ENCODE measurements around the gene ATL3.

DNA sequence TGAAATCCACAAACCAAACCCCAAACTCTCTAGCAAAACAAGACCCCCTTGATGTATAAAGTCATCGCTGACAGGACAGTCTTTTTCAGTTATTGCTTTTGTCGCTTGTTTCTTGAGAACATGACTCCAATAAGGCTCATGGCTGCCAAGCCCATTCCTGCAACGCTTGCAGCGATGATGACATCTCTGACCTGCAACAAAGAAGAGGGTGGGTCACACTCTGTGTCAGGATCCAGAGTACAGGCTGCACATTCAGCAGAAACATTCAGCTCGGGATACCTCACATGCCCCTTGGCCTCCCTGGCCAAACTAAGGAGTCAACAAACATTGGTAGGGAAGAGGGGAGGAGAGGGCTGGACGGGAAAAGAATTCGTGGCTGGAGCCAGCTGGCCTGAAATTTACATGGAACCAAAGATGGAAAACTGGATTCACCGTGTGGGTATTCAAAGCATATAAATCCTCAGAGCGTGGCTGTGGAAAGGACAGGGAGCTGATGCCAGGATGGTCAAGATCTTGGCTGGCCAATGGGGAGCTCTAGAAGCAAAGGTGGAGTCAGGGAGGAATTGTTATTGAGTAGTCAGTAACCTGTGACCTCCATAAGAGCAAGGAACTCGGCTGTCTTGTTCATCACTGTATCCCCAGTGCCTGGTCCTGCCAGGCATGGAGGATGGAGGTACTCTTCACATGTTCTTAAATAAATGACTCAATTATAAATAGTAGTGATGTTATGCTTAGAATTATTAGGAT, 96.1 kb downstream of the ATL3 start:
- TF ChIP-seq, protein P1, sequence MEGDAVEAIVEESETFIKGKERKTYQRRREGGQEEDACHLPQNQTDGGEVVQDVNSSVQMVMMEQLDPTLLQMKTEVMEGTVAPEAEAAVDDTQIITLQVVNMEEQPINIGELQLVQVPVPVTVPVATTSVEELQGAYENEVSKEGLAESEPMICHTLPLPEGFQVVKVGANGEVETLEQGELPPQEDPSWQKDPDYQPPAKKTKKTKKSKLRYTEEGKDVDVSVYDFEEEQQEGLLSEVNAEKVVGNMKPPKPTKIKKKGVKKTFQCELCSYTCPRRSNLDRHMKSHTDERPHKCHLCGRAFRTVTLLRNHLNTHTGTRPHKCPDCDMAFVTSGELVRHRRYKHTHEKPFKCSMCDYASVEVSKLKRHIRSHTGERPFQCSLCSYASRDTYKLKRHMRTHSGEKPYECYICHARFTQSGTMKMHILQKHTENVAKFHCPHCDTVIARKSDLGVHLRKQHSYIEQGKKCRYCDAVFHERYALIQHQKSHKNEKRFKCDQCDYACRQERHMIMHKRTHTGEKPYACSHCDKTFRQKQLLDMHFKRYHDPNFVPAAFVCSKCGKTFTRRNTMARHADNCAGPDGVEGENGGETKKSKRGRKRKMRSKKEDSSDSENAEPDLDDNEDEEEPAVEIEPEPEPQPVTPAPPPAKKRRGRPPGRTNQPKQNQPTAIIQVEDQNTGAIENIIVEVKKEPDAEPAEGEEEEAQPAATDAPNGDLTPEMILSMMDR (IDR thresholded peaks at IDR 0.05; ENCODE audit: extremely low read depth in 1 of 2, insufficient read depth in 1 of 2, low read depth in 1 of 2, low read length in 2 of 2) = no peak
- TF ChIP-seq POLR2A (IDR thresholded peaks at IDR 0.05; ENCODE audit: low read depth, low read length) (no peak), POLR2AphosphoS5 (IDR thresholded peaks at IDR 0.05; ENCODE audit: insufficient read depth, low read depth, low read length) (no peak)
- TF ChIP-seq, protein P2, sequence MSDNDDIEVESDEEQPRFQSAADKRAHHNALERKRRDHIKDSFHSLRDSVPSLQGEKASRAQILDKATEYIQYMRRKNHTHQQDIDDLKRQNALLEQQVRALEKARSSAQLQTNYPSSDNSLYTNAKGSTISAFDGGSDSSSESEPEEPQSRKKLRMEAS (IDR thresholded peaks at IDR 0.05; ENCODE audit: insufficient read depth, insufficient read length) = no peak

Measured in endothelial cell of umbilical vein (primary cell).